ENCODE results near the gene GRIA4.
"Not testable (repeated sequence)": the region's sequence is repeated elsewhere in the genome, so short reads cannot be mapped to it uniquely, and the experiment has no call there.

GRIA4 gene

DNA sequence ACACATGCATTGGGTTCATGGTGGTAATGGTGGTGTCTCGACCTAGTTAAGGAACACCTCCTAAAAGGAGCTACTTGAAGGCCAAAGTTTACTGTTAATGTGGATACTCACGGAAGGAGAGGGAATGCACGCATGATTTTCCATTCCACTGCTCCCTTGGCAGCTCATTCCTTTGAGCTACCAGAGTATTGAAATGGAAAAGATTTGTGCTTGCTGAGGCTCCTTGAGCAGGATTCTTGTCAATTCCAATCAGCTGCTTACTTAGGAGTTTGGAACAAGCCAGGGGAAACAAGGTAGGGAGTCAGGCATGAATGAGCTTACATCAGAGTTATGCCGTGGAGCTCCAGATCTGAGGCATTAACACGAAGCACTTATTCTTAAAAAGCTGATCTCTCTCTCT is 108.8 kb downstream of the GRIA4 start:
- DNase-seq (ENCODE audit: extremely low read depth in 1 of 2, low read depth in 1 of 2) = no peak

DNA sequence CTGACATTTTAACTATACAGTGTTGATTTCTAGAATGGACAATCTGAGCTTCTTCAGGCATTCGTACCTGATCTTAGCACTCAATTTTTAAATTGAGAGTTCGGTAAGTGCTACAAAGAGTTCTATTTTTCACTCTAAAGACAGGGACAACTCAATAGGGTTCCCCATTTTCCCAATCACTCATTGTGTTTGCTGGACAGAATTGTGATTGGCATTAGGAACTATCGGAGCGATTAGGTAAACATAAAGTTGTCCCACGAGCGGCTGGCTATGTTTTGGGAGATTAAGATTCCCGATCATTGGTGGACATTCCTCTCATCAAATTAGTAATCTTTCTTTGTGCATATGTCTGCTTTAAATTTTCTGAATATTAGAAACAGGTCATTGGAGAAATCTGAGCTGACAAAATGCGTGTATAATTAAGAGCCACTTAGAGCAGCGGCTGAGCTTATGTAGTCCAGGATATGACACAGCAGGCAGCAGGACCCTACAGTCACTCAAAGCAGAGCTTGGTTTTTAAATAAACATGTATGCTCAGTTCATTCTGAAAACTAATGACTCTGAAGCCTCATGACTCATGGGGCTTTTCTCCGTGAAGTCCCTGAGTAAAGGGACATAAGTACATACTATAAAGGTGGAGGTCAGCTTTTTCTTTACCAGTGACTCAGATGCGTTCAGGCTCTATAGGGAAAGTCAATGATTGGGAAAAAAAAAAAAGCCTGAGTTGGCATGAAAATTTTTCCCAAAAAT is 109.4 kb downstream of the GRIA4 start:
- no peak for DNase-seq (ENCODE audit: extremely low read depth in 1 of 2, low read depth in 1 of 2)

DNA sequence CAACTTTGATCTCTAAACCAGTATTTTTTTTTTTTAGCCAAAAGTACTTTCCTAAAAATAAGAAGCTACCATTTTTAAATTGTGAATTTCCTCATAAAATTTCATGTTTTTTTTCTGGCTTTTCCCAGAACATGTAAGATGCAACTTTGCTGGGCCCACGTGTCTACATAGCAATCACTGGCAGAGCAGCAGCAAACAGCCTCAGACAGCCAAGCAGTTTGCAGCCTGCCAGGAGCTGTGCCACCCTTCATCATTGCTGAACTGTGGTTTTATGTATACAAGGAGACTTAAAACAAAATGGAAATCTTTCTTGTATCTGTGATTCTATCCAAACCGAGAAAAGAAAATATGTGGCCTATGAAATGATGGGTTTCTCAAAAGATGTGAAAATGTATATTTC is 110.2 kb downstream of the GRIA4 start:
- DNase-seq (ENCODE audit: extremely low read depth in 1 of 2, low read depth in 1 of 2) = no peak

- DNase-seq (ENCODE audit: extremely low read depth in 1 of 2, low read depth in 1 of 2) = no peak
Observed at GRCh38 chr11:105723269-105723668, 113.4 kb downstream of the GRIA4 start.

DNA sequence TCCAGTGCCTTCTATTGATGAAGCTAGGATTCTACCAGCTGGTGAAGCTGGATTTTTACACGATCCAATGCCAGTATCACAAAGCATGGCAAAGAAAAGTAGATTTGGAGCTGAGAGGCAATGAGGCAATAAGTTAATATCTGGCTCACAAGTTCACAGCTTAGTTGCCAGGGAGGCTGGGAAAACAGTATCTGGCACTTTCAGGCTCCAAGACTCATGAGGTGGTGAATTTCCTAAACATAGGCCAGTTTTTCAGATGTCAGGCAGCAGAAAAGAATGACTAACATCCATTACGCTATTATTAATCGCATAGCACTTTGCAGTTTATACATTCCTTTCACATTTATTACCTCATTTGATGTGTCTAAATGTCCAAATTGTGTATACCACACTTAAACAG is 122.7 kb downstream of the GRIA4 start:
- no peak for DNase-seq (ENCODE audit: extremely low read depth in 1 of 2, low read depth in 1 of 2)

- no peak for DNase-seq (ENCODE audit: extremely low read depth in 1 of 2, low read depth in 1 of 2)
Observed at GRCh38 chr11:105734426-105734825, 124.6 kb downstream of the GRIA4 start.

GRCh38 chr11:105738251-105738650 is 128.4 kb downstream of the GRIA4 start:
- DNase-seq (ENCODE audit: extremely low read depth in 1 of 2, low read depth in 1 of 2) = no peak

GRCh38 chr11:105738986-105739795 is 129.3 kb downstream of the GRIA4 start:
- DNase-seq (ENCODE audit: extremely low read depth in 1 of 2, low read depth in 1 of 2) = no peak

DNA sequence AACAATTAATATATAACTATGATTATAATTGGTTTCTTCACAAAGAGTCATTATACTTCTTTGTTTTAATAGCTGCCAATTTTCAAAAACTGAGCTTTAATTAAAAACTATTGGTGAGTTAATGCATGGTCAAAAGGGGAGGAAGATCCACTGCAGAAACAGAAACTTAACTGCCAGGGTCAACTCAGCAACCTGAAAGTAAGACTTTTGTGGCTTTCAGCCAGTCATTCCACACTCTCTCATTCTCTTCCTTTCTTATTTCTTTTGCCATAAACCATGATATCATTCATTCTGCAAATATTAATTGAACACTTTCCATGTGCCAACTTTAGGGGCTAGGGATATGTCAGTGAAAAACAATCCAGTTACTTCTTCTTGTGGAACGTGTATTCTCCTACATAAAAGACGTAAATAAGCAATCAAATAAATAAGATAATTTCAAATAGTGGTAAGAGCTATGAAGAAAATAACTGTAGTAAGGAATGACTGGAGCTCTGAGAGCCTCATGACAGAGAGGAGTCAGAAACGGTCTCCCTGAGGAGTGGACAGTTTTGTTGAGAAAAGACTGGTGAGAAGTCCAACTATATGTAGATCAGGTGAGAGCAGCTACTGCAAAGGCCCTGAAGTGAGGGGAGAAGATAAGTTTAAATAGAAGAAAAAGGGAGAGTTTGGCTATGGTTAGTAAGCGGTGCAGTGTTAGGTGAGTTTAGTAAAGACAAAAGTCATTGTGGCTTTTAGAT is 130.5 kb downstream of the GRIA4 start:
- DNase-seq (ENCODE audit: extremely low read depth in 1 of 2, low read depth in 1 of 2) = no peak

- DNase-seq (ENCODE audit: extremely low read depth in 1 of 2, low read depth in 1 of 2) = no peak
Observed at GRCh38 chr11:105741488-105742020, 131.7 kb downstream of the GRIA4 start.

DNA sequence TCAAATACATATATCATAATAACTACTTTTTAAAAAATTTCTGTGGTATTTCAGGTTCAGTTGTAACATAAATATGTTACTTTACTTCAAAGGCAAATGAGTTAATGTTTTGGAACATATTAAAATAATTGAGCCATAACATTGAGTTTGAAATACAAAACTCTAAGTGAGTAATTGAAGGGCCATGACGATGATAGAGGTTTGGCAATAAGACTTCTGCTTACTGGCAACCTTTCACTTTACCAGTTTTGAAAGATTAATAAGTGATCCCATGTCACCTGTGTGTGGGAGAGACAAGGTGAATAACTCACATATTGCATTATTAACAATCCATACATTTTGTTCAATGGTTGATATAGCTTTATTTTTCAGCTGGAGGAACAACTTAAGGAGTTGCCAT is 144.4 kb downstream of the GRIA4 start:
- DNase-seq (ENCODE audit: extremely low read depth in 1 of 2, low read depth in 1 of 2) = no peak

GRCh38 chr11:105754716-105755115 is 144.8 kb downstream of the GRIA4 start:
- no peak for DNase-seq (ENCODE audit: extremely low read depth in 1 of 2, low read depth in 1 of 2)

GRCh38 chr11:105757107-105757506 is 147.2 kb downstream of the GRIA4 start:
- no peak for DNase-seq (ENCODE audit: extremely low read depth in 1 of 2, low read depth in 1 of 2)

DNA sequence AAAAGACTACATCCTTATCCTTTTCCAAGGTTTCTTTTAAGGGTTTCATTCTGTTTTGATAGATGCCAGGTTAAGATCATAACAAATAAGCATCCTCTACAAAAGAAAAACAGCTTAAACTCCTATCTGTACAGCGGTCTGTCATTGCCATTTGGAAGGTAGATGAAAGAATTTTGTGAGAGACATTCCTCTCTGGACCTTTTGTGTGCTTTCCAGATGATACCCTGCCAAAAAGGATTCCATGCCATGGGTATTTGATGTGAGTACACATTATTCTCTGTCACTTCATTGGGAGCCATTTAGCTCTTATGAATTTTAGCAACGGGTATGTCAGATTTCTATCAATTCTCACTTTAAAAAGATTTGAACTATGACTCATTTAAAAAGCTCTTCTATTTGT is 153.7 kb downstream of the GRIA4 start:
- no peak for DNase-seq (ENCODE audit: extremely low read depth in 1 of 2, low read depth in 1 of 2)

GRCh38 chr11:105767931-105768330 is 158.1 kb downstream of the GRIA4 start:
- no peak for DNase-seq (ENCODE audit: extremely low read depth in 1 of 2, low read depth in 1 of 2)

GRCh38 chr11:105769627-105770026 is 159.8 kb downstream of the GRIA4 start:
- no peak for DNase-seq (ENCODE audit: extremely low read depth in 1 of 2, low read depth in 1 of 2)

- DNase-seq (ENCODE audit: extremely low read depth in 1 of 2, low read depth in 1 of 2) = not testable (repeated sequence)
Observed at GRCh38 chr11:105773452-105773851, 163.6 kb downstream of the GRIA4 start.

DNA sequence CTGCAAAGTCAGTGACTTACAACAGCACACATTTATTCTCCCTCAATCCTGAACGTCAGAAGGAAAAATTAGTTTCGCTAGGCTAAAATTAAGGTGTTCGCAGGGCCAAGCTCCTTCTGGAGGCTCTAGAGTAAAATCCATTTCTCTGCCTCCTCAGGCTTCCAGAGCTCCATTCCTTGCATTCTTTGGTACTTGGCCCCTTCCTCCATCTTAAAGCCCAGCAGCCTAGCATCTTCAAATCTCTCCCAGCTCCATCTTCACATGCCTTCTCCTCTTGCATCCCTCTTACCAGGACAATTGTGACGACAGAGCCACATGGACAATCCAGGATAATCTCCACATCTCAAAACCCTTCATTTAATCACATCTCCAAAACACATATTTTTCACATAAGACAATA is 165.0 kb downstream of the GRIA4 start:
- DNase-seq (ENCODE audit: extremely low read depth in 1 of 2, low read depth in 1 of 2) = no peak

- DNase-seq (ENCODE audit: extremely low read depth in 1 of 2, low read depth in 1 of 2) = no peak
Observed at GRCh38 chr11:105780781-105781525, 171.1 kb downstream of the GRIA4 start.

- DNase-seq (ENCODE audit: extremely low read depth in 1 of 2, low read depth in 1 of 2) = no peak
Observed at GRCh38 chr11:105781807-105782206, 171.9 kb downstream of the GRIA4 start.

GRCh38 chr11:105783216-105783615 is 173.3 kb downstream of the GRIA4 start:
- no peak for DNase-seq (ENCODE audit: extremely low read depth in 1 of 2, low read depth in 1 of 2)

Data from activated CD8-positive, alpha-beta memory T cell treated with anti-CD3 and anti-CD28 coated beads for 1 hour (primary cell).